HK-2 (cell line): Measurements from ENCODE around the gene CTNNBL1.
A peak's percentile ranks its signal among the peaks of the same experiment; 100 is the strongest.

Experiments
- DNase-seq: peaks from one replicate; pipeline ENCODE4 v3.0.0-alpha.2; 2018; ENCODE audit not compliant: unreplicated experiment

CTNNBL1 gene

DNA sequence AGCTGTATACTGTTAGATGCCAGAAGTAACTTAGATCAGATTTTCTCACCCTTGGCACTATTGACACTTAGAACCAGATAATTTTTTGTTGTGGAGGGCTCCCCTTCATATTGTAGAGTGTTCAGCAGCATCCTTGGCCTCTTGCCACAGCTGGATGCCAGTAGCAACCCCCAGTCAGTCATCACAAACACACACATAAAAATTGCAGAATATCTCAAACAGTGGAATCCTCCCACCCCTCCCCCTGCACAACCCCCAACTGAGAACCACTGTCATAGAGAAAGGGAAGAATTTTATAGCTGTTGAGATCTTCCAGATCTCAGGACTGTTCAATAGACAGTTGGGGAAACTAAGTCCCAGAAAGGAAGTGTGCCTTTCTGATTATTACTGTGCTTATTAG, 127.9 kb downstream of the CTNNBL1 start:
- DNase-seq = peak; percentile 36

DNA sequence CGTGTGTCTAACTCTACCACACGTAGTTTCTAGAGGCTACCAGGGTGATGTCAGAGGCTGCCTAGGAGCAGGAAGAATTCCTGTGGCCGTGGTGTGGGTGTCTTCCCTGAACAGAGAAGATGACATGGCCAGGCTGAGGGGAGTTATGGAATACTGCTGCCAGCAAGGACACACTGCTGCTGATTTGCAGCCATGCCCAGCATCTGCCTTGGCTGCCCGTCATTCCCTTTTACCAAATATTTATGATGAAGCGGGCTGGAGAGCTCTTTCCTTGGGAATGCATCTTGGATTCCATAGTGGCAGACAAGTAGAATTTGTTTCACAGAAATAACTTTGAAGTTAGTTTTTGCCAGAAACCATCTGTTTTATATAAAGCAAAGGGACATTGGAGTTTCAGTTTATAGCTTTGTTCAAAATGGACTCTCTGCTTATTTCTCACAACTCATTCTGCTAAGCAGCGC, 128.3 kb downstream of the CTNNBL1 start:
- peak; percentile 76 for DNase-seq

DNA sequence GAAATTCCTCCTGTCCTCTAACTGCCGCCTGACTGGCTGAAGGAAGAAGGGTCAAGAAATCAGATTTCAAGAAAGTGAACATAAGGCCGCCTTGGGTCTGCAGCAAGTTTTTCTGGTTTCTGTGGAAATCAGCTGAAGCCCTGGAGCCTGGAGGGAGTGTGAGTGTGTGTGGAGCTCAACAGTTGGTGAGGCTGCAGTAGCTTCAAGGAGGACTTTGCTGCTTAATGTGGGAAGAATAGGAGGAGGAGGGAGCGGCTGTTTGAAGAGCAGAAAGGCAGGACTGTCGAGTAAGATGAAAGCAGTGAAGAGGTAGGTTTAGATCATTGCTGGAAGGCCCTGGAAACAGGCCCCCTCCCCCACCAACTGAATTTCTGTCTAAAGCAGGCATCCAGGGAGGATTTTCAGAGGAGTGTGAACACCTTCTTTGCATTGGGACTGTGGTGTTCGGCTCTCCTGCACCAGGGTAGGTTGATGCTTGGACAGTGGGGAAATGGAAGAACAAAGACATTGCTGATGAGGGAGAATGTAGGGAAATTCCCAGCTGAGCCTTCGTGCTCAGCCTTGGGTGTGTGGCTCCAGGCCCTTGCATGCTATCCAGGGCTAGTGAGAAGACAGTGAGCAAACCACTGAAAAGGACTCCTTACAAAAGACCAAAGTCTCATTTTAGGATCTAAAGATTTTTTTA, 129.6 kb downstream of the CTNNBL1 start:
- DNase-seq = peak; percentile 35

DNA sequence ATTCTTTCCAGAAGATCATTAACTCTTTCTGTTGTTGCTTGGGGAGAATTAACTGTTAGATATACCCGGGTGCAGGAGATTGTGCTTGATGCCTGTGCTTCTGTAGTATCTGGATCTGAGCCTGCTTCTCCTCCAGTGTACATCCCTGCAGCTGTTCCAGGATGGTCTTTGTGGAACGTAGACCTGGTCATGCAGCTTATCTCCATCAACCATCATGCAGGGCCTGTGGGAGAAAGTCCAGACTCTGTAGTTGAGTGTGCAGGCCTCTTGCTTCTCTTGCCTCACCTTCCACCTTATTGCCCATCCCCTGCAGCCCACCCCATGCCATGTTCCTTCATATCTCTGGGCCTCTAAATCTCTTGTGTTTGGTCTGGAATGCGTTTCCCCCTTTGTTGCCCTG, 133.8 kb downstream of the CTNNBL1 start:
- no peak for DNase-seq

DNA sequence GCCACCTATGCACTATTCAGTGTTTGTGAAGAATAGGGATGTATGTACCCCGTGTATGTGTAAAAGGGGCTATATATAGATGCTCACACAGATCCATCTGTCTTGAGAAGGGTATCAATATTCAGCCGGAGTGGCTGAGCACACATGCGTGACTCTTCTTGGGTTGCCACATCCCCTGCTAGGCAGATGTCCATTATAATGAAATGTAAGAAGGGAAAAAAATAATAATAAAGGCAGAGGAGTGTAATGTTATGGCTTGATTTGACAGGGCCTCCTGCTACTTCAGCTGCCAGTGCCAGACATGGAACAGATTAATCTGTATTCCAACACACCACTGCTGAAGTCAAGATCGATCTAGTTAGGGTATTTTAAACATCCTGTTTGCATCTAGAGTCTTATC, 134.9 kb downstream of the CTNNBL1 start:
- no peak for DNase-seq

DNA sequence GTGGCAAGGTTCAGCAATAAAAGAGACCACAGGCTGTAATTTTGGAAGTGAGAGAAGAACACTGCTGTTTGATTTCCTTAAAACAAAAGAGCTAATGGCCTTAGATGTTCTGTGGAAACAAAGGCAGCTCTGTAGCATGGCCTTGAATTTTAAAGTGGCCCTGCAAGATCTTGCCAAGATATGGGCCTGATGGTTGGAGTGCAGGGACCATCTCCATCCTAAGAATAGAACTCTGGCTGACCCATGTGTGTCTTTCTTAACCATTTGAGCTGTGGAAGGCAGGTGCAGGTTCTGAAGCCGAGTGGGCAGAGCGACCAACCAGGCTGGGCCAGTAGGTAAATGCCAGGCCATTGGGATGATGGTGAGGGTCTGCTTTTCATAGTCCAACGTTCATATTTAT, 135.3 kb downstream of the CTNNBL1 start:
- DNase-seq = no peak

DNA sequence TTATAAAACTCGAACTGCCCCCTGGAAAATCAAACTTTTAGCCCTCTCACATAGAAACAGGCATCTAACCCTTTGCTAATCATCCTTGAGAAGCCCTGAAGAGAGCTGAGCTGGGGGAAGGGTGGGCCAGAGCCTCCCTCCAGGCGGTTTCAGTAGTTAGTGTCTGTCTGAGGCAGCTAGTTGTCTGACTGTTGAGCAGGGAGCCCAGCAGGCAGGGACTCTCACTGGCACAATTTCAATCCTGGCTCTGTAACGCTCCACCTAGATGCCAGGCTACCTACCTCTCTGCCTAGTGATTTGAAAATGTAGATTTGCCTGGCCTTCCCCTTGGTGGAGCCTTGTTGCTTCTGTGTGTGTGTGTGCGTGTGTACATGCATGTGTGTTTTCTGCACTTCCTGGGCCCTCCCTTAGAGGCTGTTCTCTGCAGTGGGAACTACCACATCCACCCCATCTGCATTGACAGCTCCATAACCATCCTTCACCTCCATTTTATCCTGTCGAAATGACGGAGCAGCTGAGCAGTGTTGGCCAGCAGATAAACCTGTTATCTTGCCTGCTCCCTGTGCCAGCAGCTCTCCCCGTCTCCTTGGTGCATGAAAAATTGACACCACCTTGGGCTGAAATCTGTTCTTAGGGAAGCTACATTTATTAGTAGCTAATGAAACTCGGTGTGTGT, 139.5 kb downstream of the CTNNBL1 start:
- no peak for DNase-seq

DNA sequence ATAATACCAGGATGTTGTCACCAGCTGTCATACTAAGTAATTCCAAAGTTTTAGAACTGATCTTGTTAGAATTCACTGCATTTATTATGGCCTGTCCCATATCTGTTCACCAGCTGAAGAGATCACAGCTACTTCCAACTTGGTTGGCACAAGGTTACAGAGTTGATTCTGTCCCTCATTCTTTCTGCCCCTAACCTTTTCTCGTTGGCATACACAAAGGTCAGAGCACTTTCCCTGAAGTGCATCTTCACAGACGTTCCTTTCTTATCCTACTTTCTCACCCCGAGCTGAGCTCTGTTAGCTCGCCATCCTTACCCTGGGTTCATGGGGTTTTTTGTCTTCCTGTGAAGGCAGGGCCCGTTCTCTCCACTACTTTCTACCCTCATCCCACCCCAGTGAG, 143.1 kb downstream of the CTNNBL1 start:
- DNase-seq = no peak

DNA sequence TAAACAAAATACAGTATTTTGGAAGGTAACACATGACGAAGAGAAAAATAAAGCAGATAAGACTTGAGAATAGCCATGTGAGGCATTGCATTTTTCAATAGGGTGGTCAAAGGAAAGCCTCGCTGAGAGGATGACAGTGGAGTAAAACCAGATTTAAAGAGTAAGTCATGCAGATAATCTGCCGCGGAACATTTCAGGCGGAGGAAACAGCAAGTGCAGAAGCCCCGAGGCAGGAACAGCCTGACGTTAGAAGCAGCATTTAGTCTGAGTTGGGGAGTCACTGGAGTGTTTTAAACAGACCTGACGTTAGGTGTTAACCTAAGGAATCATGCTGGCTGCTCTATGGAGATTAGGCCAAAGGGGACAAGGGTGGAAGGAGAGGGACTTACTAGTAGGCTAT, 144.1 kb downstream of the CTNNBL1 start:
- no peak for DNase-seq

DNA sequence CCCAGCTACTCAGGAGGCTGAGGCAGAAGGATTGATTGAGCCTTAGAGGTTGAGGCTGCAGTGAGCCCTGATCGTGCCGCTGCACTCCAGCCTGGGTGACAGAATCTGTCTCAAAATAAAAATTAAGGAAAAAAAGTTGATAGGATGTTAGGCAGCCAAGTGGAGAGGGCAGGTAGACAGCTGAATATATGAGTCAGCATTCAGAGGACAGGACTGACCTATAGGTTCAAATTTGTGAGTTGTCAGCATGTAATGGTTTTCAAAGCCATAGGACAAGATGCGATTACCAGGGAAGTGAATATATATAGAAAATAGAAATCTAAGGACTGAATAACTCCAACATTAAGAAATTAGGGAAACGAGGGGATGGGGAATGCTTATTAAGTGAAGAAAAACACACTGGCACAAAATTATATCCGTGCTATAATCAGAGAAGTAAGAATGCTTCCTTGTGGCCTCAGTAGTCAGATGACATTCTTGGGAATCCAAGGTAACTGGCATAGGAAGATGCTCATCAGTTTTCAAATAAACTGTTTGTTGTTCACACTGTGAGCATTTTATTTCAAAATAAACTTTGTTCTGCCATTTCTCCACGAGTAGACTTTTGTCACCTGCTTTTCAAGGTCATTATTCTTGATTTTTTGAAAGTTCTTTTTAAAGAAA, 145.1 kb downstream of the CTNNBL1 start:
- DNase-seq = no peak

DNA sequence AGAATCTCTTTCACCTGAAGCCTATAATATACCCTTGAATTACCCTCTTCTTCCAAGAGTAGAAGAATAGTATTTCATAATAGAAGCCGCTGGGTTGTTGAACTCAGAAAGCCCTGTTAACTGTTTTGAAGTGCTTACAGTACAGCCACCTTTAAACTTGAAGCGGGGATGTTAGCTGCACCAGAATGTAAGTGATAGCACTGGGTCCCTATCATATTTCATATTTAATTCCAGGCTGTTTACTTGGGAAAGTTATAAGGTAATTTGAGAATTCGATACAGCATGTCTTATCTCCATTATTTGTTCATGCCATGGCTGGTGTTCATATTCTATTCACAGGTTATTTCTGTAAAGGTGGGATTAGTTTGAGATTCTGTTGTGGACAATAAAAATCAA, 145.6 kb downstream of the CTNNBL1 start:
- no peak for DNase-seq

DNA sequence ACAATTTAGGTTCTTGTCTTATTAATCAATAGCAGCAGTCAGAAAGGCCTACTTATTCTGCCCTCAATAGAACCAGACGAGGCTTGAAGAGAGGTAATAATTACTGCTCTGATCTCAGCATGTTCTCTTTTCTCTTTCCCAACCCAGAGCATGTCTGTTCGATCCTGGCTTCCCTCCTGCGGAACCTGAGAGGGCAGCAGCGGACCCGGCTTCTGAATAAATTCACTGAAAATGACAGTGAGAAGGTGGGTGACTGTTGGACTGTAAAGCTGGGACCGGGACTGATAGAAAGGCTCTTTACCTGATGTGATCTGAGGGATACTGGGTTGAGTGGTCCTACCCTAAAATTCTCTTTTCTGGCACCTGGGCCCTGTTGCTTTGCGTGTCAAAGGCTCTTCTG, 146.1 kb downstream of the CTNNBL1 start:
- no peak for DNase-seq

DNA sequence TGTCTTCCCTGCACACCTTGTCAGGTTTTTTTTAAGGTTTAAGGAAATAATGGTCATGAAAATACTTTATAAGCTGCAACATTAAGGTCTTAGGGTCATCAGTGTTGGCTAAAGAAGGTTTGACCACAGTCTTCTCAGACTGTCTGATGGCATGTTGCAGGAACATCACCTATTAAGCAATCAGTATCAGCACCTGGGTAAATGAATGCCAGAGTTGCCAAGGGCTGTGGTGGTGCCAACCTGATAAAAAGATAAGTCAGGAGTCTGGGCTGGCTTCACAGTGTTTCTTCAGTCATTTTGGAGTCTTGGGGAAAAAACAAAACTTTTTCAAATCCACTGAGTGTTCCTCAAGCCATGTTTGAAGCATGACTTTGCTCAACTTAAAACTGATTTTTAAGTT, 147.6 kb downstream of the CTNNBL1 start:
- DNase-seq = no peak

DNA sequence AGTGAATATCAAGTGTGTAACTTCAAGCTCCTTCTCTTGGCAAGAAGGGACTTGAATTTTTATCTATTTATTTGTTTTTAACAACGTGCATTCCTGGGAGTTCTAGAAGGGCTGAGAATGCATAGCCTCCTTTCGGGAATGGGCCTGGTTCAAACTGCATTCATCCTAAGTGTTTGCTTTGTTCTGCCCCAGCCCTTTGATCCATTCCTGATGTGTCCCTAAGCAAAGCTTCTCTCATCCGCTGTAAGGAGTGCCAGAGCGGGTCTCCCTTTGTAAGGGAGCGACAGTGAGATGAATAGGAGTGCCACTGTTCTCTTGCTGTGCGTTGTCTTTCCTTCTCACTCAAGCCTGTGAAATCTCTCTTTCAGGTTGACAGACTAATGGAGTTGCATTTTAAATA, 148.1 kb downstream of the CTNNBL1 start:
- no peak for DNase-seq

DNA sequence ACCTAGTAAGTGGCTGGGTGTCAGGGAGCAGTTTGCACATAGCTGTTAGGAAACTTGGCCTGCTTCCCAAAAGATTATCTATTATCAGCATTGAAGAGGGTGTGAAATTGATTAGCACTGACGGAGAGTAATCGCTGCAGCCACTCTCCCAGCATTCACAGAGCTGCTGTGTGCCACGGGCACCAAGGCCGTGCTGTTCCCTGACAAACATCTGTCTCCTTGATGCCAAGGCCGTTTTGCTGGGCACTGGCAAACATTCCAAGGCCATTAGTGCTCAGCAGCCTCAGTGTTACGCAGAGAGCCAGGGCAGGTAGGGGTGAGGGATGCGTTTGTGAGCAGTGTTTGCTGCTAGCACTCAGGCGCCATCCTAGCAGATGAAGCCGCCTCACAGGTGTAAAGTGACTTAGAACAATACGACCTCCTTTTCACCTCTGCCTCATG, 151.4 kb downstream of the CTNNBL1 start:
- DNase-seq = no peak

DNA sequence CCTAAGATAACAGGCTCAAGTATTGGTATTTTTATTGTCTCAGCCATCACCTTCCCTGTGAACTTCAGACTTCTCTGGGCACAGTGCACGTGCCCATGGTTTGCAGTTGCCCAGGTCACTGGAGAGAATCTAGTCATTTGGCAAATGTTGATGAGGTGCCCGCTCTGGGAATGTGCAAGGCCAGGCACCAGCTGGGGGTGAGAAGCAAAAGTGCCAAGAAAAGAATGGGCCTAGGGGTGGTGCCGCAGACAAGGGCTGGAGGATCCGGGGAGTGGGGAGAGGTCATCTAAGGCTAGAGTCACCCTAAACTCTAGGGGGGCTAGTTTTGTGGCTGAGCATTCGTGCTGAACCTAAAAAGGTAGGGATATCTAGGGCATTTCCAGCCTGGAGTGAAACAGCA, 152.0 kb downstream of the CTNNBL1 start:
- no peak for DNase-seq

DNA sequence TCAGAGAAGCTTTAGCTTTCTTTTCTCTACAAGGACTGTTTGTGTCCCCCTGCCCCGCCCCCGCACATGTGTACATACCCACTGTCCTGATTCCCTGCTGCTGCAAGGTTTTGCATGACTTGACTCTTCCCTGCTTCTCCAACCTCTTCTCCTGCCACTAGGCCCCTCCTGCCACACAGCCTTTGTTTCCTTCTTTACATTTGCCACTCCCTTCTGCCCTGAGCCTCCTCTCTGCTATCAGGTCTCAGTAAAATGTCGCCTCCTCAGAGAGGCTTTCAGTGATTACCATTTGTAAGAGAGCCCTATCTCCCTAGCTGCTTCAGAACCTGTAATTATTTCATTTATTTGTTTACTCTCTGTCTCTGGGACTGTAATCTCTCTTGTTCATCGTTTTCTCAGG, 152.7 kb downstream of the CTNNBL1 start:
- DNase-seq = no peak

DNA sequence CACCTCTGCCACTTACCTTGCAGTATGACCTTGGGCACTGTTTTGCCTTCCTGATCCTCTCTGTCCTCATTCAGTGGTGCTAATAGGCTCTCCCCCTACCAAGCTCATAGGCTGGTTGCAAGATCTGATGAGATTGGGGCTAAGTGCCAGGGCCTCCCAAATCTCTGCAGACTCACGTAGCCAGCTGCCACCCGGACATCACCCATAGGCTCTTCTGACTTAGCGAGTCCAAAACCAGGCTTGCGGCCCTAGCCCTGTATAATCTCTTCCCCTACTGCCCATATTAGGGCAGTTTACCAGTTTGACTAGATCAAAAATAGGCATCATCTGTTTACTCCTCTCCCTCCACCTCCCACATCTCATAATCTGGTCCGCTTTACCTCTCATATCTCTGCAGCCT, 154.9 kb downstream of the CTNNBL1 start:
- no peak for DNase-seq

DNA sequence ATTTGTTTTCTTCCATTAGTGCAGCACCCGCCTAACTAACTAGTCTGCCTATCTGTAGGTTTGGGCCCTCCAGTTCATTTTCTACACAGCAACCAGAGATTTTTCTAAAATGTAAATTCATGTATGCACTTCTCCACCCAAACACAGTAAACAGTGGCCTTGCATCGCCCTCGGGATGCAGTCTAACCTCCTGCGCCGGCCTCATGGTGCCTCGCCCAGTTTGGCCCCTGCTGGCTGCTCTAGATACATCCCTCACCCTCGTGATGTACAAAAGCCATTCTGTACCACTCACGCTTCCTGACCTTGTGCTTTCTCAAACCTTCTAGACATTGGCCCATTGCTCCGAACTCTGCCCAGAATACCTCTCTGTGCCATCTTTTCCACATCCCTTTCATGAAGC, 155.3 kb downstream of the CTNNBL1 start:
- DNase-seq = no peak

DNA sequence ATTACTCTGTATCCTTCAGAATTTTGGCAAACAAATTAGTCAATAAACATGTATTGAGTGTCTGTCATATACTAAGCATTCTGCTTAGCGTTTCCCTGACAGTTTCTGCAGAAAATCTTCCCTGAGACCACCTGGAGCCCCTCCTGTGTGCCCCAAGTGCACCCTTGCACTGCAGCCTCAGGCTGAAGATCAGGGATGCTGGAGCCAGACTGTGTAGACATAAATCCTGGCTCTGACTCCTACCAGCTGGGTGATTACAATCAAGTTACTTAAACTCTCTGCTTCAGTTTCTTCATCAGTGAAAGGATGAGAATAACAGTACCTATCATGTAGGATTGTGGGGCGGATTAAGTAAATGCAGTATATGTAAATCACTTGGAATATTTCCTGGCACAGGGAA, 155.7 kb downstream of the CTNNBL1 start:
- DNase-seq = no peak

DNA sequence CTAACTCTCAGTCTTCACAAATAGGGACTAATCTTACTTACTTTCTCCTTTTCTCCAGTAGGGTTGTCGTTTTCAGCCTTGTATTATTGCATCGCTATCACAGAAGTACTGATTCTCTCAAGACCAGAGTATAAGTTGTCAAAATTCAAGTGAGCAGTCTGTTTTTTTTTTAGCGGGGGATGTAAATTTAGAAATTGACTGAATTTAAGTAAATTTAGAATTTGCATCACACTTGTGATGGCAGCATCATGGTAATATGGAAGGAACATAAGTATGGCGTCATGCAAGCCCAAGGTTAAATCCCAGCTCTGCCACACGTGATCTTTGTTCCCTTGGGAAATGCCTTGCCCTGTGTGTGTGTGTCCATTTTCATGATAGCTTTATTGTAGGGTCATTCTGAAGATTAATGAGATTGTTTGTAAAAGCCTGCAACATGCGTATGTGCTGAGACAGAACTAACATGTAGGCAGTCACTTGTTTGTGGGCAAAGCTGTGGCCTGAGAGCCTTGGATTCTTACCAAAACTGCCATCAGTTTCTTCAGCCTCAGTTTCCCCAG, 156.3 kb downstream of the CTNNBL1 start:
- DNase-seq = no peak

DNA sequence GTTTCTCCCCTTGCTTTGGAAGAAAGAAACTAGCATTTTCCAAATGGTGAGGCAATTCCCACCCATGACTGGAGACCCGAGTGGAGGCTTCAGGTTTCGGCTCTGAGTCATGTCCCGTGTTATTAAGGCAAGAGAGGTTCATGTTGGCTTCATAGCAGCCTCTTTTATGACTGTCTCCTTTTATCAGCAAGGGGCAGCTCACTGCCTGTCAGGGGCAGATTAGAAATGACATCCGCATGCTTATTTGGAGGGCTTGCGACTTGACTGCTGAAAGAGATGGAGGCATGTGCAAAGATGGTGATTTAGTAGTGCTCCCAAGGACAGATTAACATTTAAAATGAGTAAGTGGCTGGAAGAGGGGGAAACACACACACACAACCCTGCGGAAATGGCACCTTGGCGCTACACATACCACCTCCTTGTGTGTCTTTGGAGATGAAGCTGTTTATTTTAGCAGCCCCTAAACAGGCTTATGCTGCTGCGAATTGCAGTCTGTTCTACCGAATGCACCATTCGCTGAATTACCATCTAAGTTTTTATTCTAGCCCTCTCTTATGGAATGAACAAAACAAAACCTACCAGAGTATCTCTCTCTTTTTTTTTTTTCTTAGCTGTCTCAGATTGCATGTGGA, 157.0 kb downstream of the CTNNBL1 start:
- DNase-seq = no peak
